ENCODE results near the gene PGAP3. TPM values are rescaled to one million over a fixed set of nuclear protein-coding genes. Genes with fewer than 3 reads are reported as not detected.
"Not testable (repeated sequence)": the region's sequence is repeated elsewhere in the genome, so short reads cannot be mapped to it uniquely, and the experiment has no call there.

PGAP3 gene
- total RNA-seq: 4.0 and 5.4 TPM in 2 replicates

DNA sequence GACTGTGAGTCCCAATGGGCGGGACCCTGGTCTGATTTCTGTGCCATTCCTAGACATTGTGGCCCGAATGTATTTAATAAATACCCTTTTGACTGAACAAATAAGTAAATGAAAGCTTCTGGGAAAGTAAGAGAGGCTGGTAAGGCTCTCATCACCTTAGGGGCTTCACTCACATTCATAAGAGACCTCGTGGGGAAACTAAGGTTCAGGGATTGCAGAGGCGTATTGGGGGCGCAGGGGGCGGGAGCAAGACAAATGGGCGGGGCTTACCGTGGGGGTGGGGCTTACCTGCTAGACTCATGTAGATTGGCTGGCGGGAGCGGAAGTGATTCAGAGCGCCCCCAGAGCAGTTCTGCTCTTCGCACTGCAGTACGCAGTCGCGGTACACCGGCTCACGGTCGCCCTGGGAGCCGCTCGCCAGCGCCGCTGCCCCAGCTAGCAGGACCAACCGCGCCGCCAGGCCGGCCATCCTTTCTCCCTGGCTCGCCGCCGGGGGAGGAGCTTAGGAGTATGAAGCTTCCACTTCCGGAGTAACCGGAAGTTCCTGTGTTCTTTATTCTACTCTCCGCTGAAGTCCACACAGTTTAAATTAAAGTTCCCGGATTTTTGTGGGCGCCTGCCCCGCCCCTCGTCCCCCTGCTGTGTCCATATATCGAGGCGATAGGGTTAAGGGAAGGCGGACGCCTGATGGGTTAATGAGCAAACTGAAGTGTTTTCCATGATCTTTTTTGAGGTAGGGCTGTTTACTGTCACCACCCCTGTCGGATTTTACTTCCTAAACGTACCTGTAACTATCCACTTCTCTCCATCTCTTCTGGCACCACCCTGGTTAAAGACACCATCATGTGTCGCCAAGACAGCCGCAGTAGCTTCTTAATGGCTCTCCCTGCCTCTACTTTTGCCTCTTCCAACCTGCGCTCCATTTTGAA is at the start of gene PGAP3:
Gene PGAP3 (minus strand): TSS at position 512 of the 929 bp plus-strand sequence. CDS start 43 bp downstream, at position 469.
- peak; percentile 88 for DNase-seq

- DNase-seq: no peak
Measured at GRCh38 chr17:39737206-39737759, 49.4 kb upstream of the PGAP3 start.

- DNase-seq: no peak
Measured at GRCh38 chr17:39736319-39737165, 48.7 kb upstream of the PGAP3 start.

GRCh38 chr17:39735882-39736281 is 48.0 kb upstream of the PGAP3 start:
- no peak for DNase-seq

DNA sequence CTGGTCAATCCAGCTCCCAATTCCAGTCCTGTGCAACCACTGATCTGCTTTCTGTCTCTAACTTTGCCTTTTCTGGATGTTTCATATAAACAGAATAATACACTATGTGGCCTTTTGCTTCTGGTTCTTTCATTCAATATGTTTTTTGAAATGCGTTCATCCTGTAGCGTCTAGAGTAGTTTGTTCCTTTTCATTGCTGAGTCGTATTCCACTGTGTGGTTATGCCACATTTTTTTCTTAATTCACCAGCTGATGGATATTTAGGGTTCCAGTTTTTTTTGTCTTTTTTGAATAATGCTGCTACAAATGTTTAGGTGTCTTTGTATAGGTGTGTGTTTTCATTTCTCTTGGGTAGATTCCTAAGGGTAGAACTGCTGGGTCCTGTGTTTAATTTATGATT is 44.7 kb upstream of the PGAP3 start:
- no peak for DNase-seq

GRCh38 chr17:39730095-39730921 is 42.5 kb upstream of the PGAP3 start, which contains the start of gene MIEN1:
Gene MIEN1, minus strand, starts transcription at chr17:39730532. Its CDS starts 37 bp downstream, at chr17:39730495.
- DNase-seq: peak; percentile 89

- DNase-seq: no peak
Measured at GRCh38 chr17:39729280-39729851, 41.5 kb upstream of the PGAP3 start.

GRCh38 chr17:39727556-39727955 is 39.7 kb upstream of the PGAP3 start:
- DNase-seq: no peak

GRCh38 chr17:39726617-39727016 is 38.8 kb upstream of the PGAP3 start:
- no peak for DNase-seq

GRCh38 chr17:39725923-39726322 is 38.1 kb upstream of the PGAP3 start:
- DNase-seq: not testable (repeated sequence)

DNA sequence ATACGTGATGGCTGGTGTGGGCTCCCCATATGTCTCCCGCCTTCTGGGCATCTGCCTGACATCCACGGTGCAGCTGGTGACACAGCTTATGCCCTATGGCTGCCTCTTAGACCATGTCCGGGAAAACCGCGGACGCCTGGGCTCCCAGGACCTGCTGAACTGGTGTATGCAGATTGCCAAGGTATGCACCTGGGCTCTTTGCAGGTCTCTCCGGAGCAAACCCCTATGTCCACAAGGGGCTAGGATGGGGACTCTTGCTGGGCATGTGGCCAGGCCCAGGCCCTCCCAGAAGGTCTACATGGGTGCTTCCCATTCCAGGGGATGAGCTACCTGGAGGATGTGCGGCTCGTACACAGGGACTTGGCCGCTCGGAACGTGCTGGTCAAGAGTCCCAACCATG is 36.9 kb upstream of the PGAP3 start:
- DNase-seq: no peak

DNA sequence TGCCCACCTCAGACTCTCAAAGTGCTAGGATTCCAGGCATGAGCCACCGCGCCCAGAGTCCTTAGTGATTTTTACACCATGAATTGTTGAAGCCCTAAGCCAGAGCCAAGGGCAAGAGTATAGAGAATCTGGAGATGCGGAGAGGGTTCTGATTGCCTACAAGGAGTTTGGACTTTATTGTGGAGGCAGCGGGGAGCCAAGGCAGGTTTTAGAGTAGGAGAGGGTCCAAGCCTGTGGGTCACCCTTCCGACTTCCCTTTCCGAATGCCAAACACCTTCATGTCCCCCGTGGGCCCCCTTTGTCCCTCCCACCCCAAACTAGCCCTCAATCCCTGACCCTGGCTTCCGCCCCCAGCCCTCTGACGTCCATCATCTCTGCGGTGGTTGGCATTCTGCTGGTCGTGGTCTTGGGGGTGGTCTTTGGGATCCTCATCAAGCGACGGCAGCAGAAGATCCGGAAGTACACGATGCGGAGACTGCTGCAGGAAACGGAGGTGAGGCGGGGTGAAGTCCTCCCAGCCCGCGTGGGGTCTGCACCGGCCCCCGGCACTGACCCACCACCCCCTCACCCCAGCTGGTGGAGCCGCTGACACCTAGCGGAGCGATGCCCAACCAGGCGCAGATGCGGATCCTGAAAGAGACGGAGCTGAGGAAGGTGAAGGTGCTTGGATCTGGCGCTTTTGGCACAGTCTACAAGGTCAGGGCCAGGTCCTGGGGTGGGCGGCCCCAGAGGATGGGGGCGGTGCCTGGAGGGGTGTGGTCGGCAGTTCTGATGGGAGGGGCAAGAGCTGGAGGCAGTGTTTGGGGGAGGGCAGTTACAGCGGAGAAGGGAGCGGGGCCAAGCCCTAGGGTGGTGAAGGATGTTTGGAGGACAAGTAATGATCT is 35.4 kb upstream of the PGAP3 start:
- DNase-seq: no peak

GRCh38 chr17:39722104-39722503 is 34.2 kb upstream of the PGAP3 start:
- no peak for DNase-seq

DNA sequence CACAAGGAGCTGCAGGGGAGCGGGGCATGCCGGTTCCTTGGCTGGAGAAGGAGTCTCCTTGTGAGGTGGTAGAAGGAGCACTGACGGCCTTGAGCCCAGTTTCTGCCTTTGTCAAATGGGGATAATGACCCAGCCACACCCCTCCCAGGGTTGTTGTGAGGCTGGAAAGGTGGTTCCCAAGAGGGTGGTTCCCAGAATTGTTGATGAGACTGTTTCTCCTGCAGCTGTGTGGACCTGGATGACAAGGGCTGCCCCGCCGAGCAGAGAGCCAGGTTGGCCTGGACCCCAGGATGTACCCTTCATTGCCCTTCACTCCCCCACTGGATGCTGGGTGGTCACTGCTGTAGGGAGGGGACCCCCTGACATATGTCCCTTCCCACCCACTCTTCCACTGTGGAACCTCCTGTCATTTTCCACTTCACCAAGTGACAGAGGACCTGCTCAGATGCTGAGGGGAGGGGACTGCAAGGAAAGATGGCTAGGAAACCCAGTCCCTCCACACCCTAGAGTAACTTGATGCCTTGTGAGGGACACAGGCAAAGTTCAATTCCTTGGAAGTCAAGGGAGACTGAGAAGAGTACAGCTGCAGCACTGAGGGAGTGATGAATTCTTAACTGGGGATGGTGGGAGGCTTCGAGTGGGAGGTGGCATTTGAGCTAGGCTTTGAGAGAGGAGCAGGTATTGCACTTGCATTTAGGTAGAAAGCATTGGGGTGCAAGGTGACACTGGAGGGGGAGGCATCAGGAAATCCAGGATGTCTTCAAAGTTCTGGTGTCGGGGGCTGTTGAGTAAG is 31.9 kb upstream of the PGAP3 start:
- DNase-seq: no peak

GRCh38 chr17:39717660-39718059 is 29.8 kb upstream of the PGAP3 start:
- no peak for DNase-seq

- no peak for DNase-seq
Measured at GRCh38 chr17:39716879-39717536, 29.2 kb upstream of the PGAP3 start.

DNA sequence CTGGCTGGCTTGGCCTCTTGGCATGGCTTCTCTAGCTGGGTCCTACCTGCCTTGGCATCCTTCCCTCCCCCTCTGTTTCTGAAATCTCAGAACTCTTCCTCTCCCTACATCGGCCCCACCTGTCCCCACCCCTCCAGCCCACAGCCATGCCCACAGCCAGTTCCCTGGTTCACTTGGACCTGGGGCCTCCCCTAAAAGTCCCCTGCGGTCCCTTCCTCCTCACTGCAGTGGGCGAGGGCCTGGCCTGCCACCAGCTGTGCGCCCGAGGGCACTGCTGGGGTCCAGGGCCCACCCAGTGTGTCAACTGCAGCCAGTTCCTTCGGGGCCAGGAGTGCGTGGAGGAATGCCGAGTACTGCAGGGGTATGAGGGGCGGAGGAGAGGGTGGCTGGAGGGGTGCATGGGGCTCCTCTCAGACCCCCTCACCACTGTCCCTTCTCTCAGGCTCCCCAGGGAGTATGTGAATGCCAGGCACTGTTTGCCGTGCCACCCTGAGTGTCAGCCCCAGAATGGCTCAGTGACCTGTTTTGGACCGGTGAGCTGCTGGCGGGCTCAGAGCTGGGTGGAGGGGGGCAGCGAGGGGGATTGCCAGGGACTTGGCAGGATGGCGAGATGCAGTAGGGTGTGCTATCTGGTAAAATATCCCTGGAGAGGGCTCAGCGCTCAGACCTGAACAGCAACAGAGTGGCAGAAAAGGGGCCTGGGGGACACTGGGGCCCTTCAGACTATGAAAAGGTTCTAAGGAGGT is 28.4 kb upstream of the PGAP3 start:
- DNase-seq: no peak

GRCh38 chr17:39715375-39716072 is 27.7 kb upstream of the PGAP3 start:
- no peak for DNase-seq
